Hepatocyte (in vitro differentiated cells): ENCODE data around the gene ADGRD1.
"Not testable (repeated sequence)": the region's sequence is repeated elsewhere in the genome, so short reads cannot be mapped to it uniquely, and the experiment has no call there.

Experiments
- CTCF ChIP-seq: fragments of 200-600 bp; sonication (generic); IDR thresholded peaks from 2 replicates; pipeline ENCODE4 v1.5.1; 2016; ENCODE audit warnings: antibody characterized with exemption, mild to moderate bottlenecking; ENCODE audit not compliant: poor library complexity
- EZH2 ChIP-seq: fragments of 200-600 bp; sonication (generic); IDR thresholded peaks from 2 replicates; pipeline ENCODE4 v1.6.1; 2016; ENCODE audit warnings: antibody characterized with exemption, mild to moderate bottlenecking, borderline replicate concordance
- EZH2phosphoT487 ChIP-seq: fragments of 200-600 bp; sonication (generic); IDR thresholded peaks from one replicate; pipeline ENCODE4 v1.6.1; 2018; ENCODE audit warnings: antibody characterized with exemption, mild to moderate bottlenecking, low read depth, moderate library complexity; ENCODE audit not compliant: unreplicated experiment, severe bottlenecking

- not testable (repeated sequence) for TF ChIP-seq CTCF, EZH2, EZH2phosphoT487
Observed at GRCh38 chr12:130904936-130905455, 48.7 kb upstream of the ADGRD1 start.
